ENCODE data around the gene ST3GAL4. TPM values are rescaled to one million over a fixed set of nuclear protein-coding genes. Genes with fewer than 3 reads are reported as not detected.

ST3GAL4 gene
- total and polyA plus RNA-seq, 10 of the 15 experiments (the other 5 are each of a cell fraction or from before 2014, with no cell fraction given) = 3.8 to 8.1 (median 6.5) TPM; not detected in 2

GRCh38 chr11:126444072-126444471 is 88.6 kb downstream of the ST3GAL4 start (continued):
- TF ChIP-seq, protein P1, sequence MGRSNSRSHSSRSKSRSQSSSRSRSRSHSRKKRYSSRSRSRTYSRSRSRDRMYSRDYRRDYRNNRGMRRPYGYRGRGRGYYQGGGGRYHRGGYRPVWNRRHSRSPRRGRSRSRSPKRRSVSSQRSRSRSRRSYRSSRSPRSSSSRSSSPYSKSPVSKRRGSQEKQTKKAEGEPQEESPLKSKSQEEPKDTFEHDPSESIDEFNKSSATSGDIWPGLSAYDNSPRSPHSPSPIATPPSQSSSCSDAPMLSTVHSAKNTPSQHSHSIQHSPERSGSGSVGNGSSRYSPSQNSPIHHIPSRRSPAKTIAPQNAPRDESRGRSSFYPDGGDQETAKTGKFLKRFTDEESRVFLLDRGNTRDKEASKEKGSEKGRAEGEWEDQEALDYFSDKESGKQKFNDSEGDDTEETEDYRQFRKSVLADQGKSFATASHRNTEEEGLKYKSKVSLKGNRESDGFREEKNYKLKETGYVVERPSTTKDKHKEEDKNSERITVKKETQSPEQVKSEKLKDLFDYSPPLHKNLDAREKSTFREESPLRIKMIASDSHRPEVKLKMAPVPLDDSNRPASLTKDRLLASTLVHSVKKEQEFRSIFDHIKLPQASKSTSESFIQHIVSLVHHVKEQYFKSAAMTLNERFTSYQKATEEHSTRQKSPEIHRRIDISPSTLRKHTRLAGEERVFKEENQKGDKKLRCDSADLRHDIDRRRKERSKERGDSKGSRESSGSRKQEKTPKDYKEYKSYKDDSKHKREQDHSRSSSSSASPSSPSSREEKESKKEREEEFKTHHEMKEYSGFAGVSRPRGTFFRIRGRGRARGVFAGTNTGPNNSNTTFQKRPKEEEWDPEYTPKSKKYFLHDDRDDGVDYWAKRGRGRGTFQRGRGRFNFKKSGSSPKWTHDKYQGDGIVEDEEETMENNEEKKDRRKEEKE (IDR thresholded peaks at IDR 0.05) = no peak
- no peak for TF ChIP-seq CTCF (IDR thresholded peaks at IDR 0.05 in 2 of 3, conservative IDR thresholded peaks at IDR 0.05 in 1 of 3; ENCODE audit: control insufficient read depth in 2 of 3, extremely low read depth in 1 of 3, insufficient read depth in 1 of 3, low read depth in 3 of 3, low read length in 3 of 3)

- H2AFZ ChIP-seq (ENCODE audit: control insufficient read depth, low read depth, low read length) = no peak overlapping the region
- H3K4me1 ChIP-seq (ENCODE audit: control insufficient read depth, insufficient read depth, low read length) = no peaks in the 10 kb centered on the region
- ChIA-PET CTCF (interaction anchor here (5.1 kb wide), 1 partner anchor 34 kb away, joined by 24 read pairs; no protein-coding TSS in a partner anchor), RAD21 (ENCODE audit: unreplicated experiment) (interaction anchor here (1.1 kb wide), 1 partner anchor 34 kb away, joined by 3 read pairs; no protein-coding TSS in a partner anchor), POLR2A (no interaction called here), SMC1A (ENCODE audit: uncharacterized antibody, unreplicated experiment) (no interaction called here)
- H3K27ac ChIP-seq (ENCODE audit: control insufficient read depth, insufficient read depth) = no peak overlapping the region
- ATAC-seq (no peak), FAIRE-seq (no peak), DNase-seq (ENCODE audit: low read depth, low spot score) (no peak)
- no peaks in the 10 kb centered on the region; a peak in 1 of 4 replicates for H3K27me3 ChIP-seq (replicated peaks in 1 of 2; ENCODE audit: control insufficient read depth in 2 of 2, insufficient read depth in 2 of 2, low read length in 1 of 2)
- H3K9ac ChIP-seq (ENCODE audit: control insufficient read depth, insufficient read depth, low read length) = no peak overlapping the region
- H3K9me3 ChIP-seq (replicated peaks; ENCODE audit: control insufficient read depth, insufficient read depth, low read length) = peaks cover 2% of the 10 kb centered on the region; the same call in 1 of the 3 replicates
- H3K36me3 ChIP-seq (ENCODE audit: control insufficient read depth in 2 of 2, insufficient read depth in 2 of 2, low read length in 1 of 2) = no peaks in the 10 kb centered on the region
- no peak overlapping the region for H3K4me2 ChIP-seq (ENCODE audit: control insufficient read depth, insufficient read depth)
- in situ Hi-C loops (cut with MboI) = loop anchor here (5.0 to 10.0 kb wide), 3 partner anchors 538 to 1048 kb away; no protein-coding TSS in a partner anchor
- 22% methylated on average over 10 of the region's 10 CpGs for WGBS (ENCODE audit: insufficient coverage, insufficient replicate concordance, low lambda C conversion rate, missing lambda C conversion rate)
- BruUV-seq (replicated peaks) = no TSS peak
- no peaks in the 10 kb centered on the region for H4K20me1 ChIP-seq (ENCODE audit: control insufficient read depth, insufficient read depth)
- intact Hi-C loops (cut with micrococcal nuclease; ENCODE audit: unreplicated experiment) = loop anchor here (10.0 kb wide), 2 partner anchors 118 to 418 kb away; no protein-coding TSS in a partner anchor
- no peak overlapping the region for H3K4me3 ChIP-seq
- H3K79me2 ChIP-seq (ENCODE audit: control insufficient read depth, insufficient read depth, low read length) = no peaks in the 10 kb centered on the region
- no peak for TF ChIP-seq E2F4 (IDR thresholded peaks at IDR 0.05; ENCODE audit: low read depth, low read length)
- TF ChIP-seq, protein P2, sequence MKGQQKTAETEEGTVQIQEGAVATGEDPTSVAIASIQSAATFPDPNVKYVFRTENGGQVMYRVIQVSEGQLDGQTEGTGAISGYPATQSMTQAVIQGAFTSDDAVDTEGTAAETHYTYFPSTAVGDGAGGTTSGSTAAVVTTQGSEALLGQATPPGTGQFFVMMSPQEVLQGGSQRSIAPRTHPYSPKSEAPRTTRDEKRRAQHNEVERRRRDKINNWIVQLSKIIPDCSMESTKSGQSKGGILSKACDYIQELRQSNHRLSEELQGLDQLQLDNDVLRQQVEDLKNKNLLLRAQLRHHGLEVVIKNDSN (IDR thresholded peaks at IDR 0.05; ENCODE audit: borderline replicate concordance, extremely low read length, insufficient read depth, low read depth, low read length) = no peak
- no peak for TF ChIP-seq CHD4 (IDR thresholded peaks at IDR 0.05)
- no peak for TF ChIP-seq EGR1 (IDR thresholded peaks at IDR 0.05; ENCODE audit: borderline replicate concordance in 1 of 2, low read depth in 2 of 2, low read length in 2 of 2)
- no peak for TF ChIP-seq RUNX3 (IDR thresholded peaks at IDR 0.05; ENCODE audit: low read length)
- TF ChIP-seq ZZZ3 (IDR thresholded peaks at IDR 0.05; ENCODE audit: control insufficient read depth, insufficient read length, low read depth) = no peak
- no peak for TF ChIP-seq BCL11A (IDR thresholded peaks at IDR 0.05; ENCODE audit: low read depth, low read length)
- no peak for TF ChIP-seq ZNF384 (IDR thresholded peaks at IDR 0.05; ENCODE audit: borderline replicate concordance, low read depth, low read length)
- no peak for TF ChIP-seq REST (IDR thresholded peaks at IDR 0.05; ENCODE audit: low read depth, low read length)
Observed at GRCh38 chr11:126446581-126446980, 91.1 kb downstream of the ST3GAL4 start.

Data from GM12878 (cell line).